Measurements from ENCODE around the gene APOL1.

- TF ChIP-seq CTCF (IDR thresholded peaks at IDR 0.05) (no peak), POLR2A (IDR thresholded peaks at IDR 0.05) (no peak)
Observed at GRCh38 chr22:36274531-36274930, 21.6 kb downstream of the APOL1 start.

Data from testis (tissue), 2 donors.